ENCODE data around the gene BCL2L1.

The BCL2L1 gene

GRCh38 chr20:31723319-31724078 lies 831 bp upstream of the BCL2L1 start:
- peak; percentile 99 for DNase-seq

- DNase-seq: no peak
Observed at GRCh38 chr20:31723069-31723318, 326 bp upstream of the BCL2L1 start.

- DNase-seq: peak; percentile 45
Observed at GRCh38 chr20:31721408-31722256, 1.0 kb downstream of the BCL2L1 start.

- DNase-seq: peak; percentile 27
Observed at GRCh38 chr20:31720486-31721407, 1.9 kb downstream of the BCL2L1 start.

- DNase-seq: no peak
Observed at GRCh38 chr20:31719644-31720485, 2.8 kb downstream of the BCL2L1 start.

- peak; percentile 30 for DNase-seq
Observed at GRCh38 chr20:31718952-31719643, 3.6 kb downstream of the BCL2L1 start.

GRCh38 chr20:31717478-31718201 lies 5.0 kb downstream of the BCL2L1 start:
- peak; percentile 60 for DNase-seq

GRCh38 chr20:31716818-31717477 lies 5.7 kb downstream of the BCL2L1 start:
- peak; percentile 67 for DNase-seq

GRCh38 chr20:31716351-31716750 lies 6.3 kb downstream of the BCL2L1 start:
- no peak for DNase-seq

GRCh38 chr20:31715766-31716165 lies 6.9 kb downstream of the BCL2L1 start:
- DNase-seq: no peak

- no peak for DNase-seq
Observed at GRCh38 chr20:31713312-31714273, 9.1 kb downstream of the BCL2L1 start.

- DNase-seq: no peak
Observed at GRCh38 chr20:31712564-31713311, 9.9 kb downstream of the BCL2L1 start.

- peak; percentile 65 for DNase-seq
Observed at GRCh38 chr20:31712112-31712553, 10.5 kb downstream of the BCL2L1 start.

- DNase-seq: no peak
Observed at GRCh38 chr20:31711179-31712111, 11.2 kb downstream of the BCL2L1 start.

- DNase-seq: peak; percentile 49
Observed at GRCh38 chr20:31710423-31711108, 12.1 kb downstream of the BCL2L1 start.

- DNase-seq: peak; percentile 82
Observed at GRCh38 chr20:31709939-31710338, 12.7 kb downstream of the BCL2L1 start.

Measured in NCI-H82 (cell line).